Karpas-422 (cell line): Measurements from ENCODE around the gene KRT14. TPM values are rescaled to one million over a fixed set of nuclear protein-coding genes. Genes with fewer than 3 reads are reported as not detected.
"Not testable (repeated sequence)": the region's sequence is repeated elsewhere in the genome, so short reads cannot be mapped to it uniquely, and the experiment has no call there.

Experiments
- DNase-seq: peaks from one replicate; pipeline ENCODE4 v3.0.0-alpha.2; 2015
- H2AFZ ChIP-seq: fragments of 200-600 bp; sonication (generic); 2 replicates; pipeline ENCODE4 v1.6.1; 2014; ENCODE audit warnings: antibody characterized with exemption, low read length, mixed read lengths
- H3K27ac ChIP-seq: fragments of 200-600 bp; sonication (generic); 2 replicates; pipeline ENCODE4 v1.5.1; 2014; ENCODE audit warnings: mild to moderate bottlenecking, low read length, moderate library complexity
- H3K27me3 ChIP-seq: fragments of 200-600 bp; sonication (generic); 2 replicates; pipeline ENCODE4 v1.6.1; 2014; ENCODE audit warnings: low read length, mixed read lengths
- H3K36me3 ChIP-seq: fragments of 200-600 bp; sonication (generic); 2 replicates; pipeline ENCODE4 v1.6.1; 2014; ENCODE audit warnings: low read length, mixed read lengths; ENCODE audit not compliant: insufficient read depth
- H3K4me1 ChIP-seq: fragments of 200-600 bp; sonication (generic); 2 replicates; pipeline ENCODE4 v1.6.1; 2014; ENCODE audit warnings: mild to moderate bottlenecking, low read length, mixed read lengths
- H3K4me2 ChIP-seq: fragments of 200-600 bp; sonication (generic); 2 replicates; pipeline ENCODE4 v1.6.1; 2014; ENCODE audit warnings: low read length, low read depth, mild to moderate bottlenecking; ENCODE audit not compliant: poor library complexity, severe bottlenecking
- H3K4me3 ChIP-seq: fragments of 200-600 bp; sonication (generic); 2 replicates; pipeline ENCODE4 v1.5.1; 2014; ENCODE audit warnings: mild to moderate bottlenecking, antibody characterized with exemption, low read length, mixed read lengths
- H3K79me2 ChIP-seq: fragments of 200-600 bp; sonication (generic); 2 replicates; pipeline ENCODE4 v1.6.1; 2014; ENCODE audit warnings: mild to moderate bottlenecking, low read length, mixed read lengths
- H3K9ac ChIP-seq: fragments of 200-600 bp; sonication (generic); 2 replicates; pipeline ENCODE4 v1.6.0; 2014; ENCODE audit warnings: low read length
- H3K9me2 ChIP-seq: fragments of 200-600 bp; sonication (generic), shearing (Covaris generic); replicated peaks from 2 replicates; pipeline ENCODE4 v1.6.0; 2014; ENCODE audit warnings: mild to moderate bottlenecking, low read length, moderate library complexity; ENCODE audit not compliant: insufficient read depth
- H3K9me3 ChIP-seq: fragments of 300-700, 200-600 bp; sonication (generic); 2 replicates; pipeline ENCODE4 v1.6.1; 2014; ENCODE audit warnings: low read length, mixed read lengths
- H4K20me1 ChIP-seq: fragments of 200-600 bp; sonication (generic); 2 replicates; pipeline ENCODE4 v1.6.1; 2014; ENCODE audit warnings: mild to moderate bottlenecking, antibody characterized with exemption, low read length, low read depth; ENCODE audit not compliant: insufficient read depth
- total RNA-seq: library from RNA; depleted of rRNA; stranded (reverse); fragments of >200 nt; shearing (Covaris generic); gene quantifications from 2 replicates; pipeline ENCODE4 v1.2.3, GENCODE V29; 2014; ENCODE audit warnings: low replicate concordance

Gene KRT14
- total RNA-seq, 1 experiment from 2014 or later, result not detected

GRCh38 chr17:41578971-41579370 is 7.7 kb downstream of the KRT14 start:
- no peaks in the 10 kb centered on the region for H3K79me2 ChIP-seq
- H3K9me2 ChIP-seq, result no peaks in the 10 kb centered on the region
- no peaks in the 10 kb centered on the region for H4K20me1 ChIP-seq
- DNase-seq, result no peak
- no peak overlapping the region for H3K4me3 ChIP-seq
- H3K27me3 ChIP-seq, result no peaks in the 10 kb centered on the region
- H3K27ac ChIP-seq, result no peak overlapping the region
- no peaks in the 10 kb centered on the region for H3K9me3 ChIP-seq
- no peak overlapping the region for H3K9ac ChIP-seq
- no peak overlapping the region for H2AFZ ChIP-seq
- no peaks in the 10 kb centered on the region for H3K36me3 ChIP-seq
- H3K4me1 ChIP-seq, result no peaks in the 10 kb centered on the region
- H3K4me2 ChIP-seq, result no peak overlapping the region

DNA sequence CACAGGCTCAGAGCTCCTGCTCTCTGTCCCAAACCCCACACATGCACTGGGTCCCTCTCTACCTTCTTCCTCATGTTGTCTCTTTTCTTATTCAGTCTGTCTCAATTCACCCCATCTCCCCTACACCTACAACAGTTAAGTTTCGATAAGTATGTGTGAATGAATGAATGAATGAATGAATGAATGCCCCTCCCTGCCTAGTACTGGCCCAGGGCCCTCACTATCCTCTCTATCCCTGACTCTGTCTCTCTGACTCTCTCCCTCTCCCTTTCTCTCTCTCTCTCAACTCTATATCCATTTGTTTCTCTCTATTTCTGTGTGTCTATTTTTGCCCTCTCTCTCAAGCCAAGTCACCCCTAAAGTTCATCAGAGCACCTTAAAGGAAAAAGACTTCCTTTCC is 8.2 kb downstream of the KRT14 start:
- H3K9me2 ChIP-seq, result no peaks in the 10 kb centered on the region
- no peaks in the 10 kb centered on the region for H3K27me3 ChIP-seq
- no peaks in the 10 kb centered on the region for H3K4me1 ChIP-seq
- H3K79me2 ChIP-seq, result no peaks in the 10 kb centered on the region
- no peak overlapping the region for H3K27ac ChIP-seq
- H2AFZ ChIP-seq, result no peak overlapping the region
- H3K36me3 ChIP-seq, result no peaks in the 10 kb centered on the region
- no peaks in the 10 kb centered on the region for H3K9me3 ChIP-seq
- no peak overlapping the region for H3K9ac ChIP-seq
- H3K4me2 ChIP-seq, result no peak overlapping the region
- H3K4me3 ChIP-seq, result no peak overlapping the region
- DNase-seq, result no peak
- H4K20me1 ChIP-seq, result no peaks in the 10 kb centered on the region

DNA sequence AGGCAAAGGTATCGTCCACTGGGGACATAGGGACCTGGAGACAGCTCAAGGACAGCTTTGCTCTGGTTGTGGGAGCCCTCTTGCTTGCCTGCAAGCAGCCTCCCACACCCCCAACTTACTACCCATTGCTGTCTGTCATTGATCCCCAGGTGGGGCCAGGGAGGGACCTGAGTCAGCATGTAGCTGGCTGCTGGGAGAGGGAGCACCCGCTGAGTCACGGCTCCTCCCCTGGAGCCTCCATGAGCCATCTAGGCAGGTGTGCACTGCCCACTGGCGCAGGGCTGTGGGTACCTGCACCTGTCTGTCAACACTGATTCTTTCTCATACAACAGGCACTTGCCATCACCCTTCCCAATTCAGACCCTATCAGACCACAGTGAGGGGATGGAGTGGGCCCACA is 10.0 kb downstream of the KRT14 start:
- H3K36me3 ChIP-seq, H3K4me2 ChIP-seq, H3K79me2 ChIP-seq, DNase-seq, H3K27me3 ChIP-seq, H3K9me3 ChIP-seq, H3K4me1 ChIP-seq, H3K9me2 ChIP-seq, H3K4me3 ChIP-seq, H3K9ac ChIP-seq, H2AFZ ChIP-seq, H4K20me1 ChIP-seq, H3K27ac ChIP-seq: not testable (repeated sequence)

DNA sequence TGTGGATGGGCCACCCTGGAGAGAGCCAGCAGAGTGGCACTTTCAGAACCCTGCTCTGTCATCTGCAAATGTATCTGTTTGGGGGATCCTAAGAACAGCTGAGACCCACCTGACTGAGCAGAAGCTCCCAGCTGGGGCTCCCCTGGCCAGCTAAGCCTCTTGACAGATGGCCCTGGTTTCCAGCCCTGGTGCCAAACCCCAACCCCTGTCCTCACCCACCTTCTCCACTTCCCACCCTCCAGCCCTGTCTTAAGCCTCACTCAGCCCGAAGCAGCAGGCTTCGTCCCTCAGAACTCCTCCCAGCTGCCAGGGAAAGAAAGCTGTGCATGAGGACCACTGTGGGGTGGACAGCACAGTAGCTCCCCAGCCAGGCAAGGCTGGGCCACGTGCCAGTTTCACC is 11.4 kb downstream of the KRT14 start:
- Histone ChIP-seq H3K79me2 (no peaks in the 10 kb centered on the region), H2AFZ (no peak overlapping the region), H3K9me3 (no peaks in the 10 kb centered on the region), H3K36me3 (no peaks in the 10 kb centered on the region), H3K4me3 (no peak overlapping the region), H3K4me1 (no peaks in the 10 kb centered on the region), H3K27ac (no peak overlapping the region), H4K20me1 (no peaks in the 10 kb centered on the region), H3K9ac (no peak overlapping the region), H3K4me2 (no peak overlapping the region), H3K9me2 (no peaks in the 10 kb centered on the region), H3K27me3 (no peaks in the 10 kb centered on the region)
- no peak for DNase-seq

DNA sequence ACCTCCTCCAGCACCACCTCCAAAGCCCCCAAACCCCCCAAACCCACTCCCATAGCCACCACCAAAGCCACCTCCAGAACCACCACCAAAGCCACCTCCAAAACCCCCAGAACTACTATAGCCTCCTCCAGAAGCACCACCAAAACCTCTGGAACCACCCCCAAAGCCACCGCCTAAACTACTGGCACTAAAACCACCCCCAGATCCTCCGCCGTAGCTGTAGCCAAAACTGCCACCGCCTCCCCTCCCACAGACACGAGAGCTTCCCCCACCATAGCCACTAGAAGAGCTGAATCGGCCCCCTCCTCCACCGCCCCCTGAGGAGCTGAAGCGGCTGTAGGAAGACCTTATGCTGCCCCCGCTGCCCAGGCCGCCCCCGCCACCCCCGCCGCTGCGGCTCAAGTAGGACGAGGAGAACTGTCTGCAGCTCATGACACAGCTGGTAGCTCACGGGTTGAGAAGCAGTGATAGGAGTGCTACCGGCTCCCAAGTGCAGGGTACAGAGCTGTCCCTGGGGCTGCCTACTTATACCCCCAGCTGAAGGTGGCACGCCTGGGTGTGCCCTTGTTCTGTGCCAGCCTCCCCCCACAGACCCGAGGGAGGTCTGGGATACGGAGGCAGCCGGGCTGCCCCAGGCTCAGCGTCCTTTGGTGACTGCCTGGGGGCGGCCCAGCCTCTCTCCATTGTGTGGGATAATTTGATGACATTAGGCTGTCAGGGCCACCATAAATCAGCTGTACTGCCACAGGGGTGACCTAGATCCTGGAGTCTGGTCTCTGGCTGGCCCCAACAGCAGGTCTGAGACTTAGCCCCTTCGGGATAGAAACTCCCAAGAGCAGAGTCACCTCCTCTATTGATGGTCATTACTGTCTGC is 14.9 kb downstream of the KRT14 start, which contains the start of gene KRT9:
TSS of gene KRT9 (minus strand) at position 499 of the 874 bp plus-strand sequence. CDS start at position 432, 67 bp downstream.
- Histone ChIP-seq H3K4me1 (no peaks in the 10 kb centered on the region), H3K9ac (no peak within 1 kb of the TSS), H3K79me2 (no peaks in the 10 kb centered on the region), H3K27me3 (no peaks in the 10 kb centered on the region), H3K27ac (no peak within 1 kb of the TSS), H2AFZ (no peak within 1 kb of the TSS), H3K9me3 (no peaks in the 10 kb centered on the region), H3K36me3 (no peaks in the 10 kb centered on the region), H3K4me2 (no peak within 1 kb of the TSS), H3K4me3 (no peak within 1 kb of the TSS), H3K9me2 (no peaks in the 10 kb centered on the region), H4K20me1 (no peaks in the 10 kb centered on the region)
- DNase-seq, result no peak

GRCh38 chr17:41567317-41567716 is 19.4 kb downstream of the KRT14 start:
- no peaks in the 10 kb centered on the region for H3K9me3 ChIP-seq
- DNase-seq, result peak; percentile 64
- H3K4me2 ChIP-seq, result no peak overlapping the region
- H3K9ac ChIP-seq, result no peak overlapping the region
- no peaks in the 10 kb centered on the region for H3K79me2 ChIP-seq
- no peaks in the 10 kb centered on the region for H3K9me2 ChIP-seq
- H2AFZ ChIP-seq, result no peak overlapping the region; the same call in 1 of the 2 replicates
- H3K4me1 ChIP-seq, result no peaks in the 10 kb centered on the region
- no peaks in the 10 kb centered on the region for H3K27me3 ChIP-seq
- no peak overlapping the region for H3K27ac ChIP-seq
- no peak overlapping the region for H3K4me3 ChIP-seq
- no peaks in the 10 kb centered on the region for H3K36me3 ChIP-seq
- no peaks in the 10 kb centered on the region for H4K20me1 ChIP-seq

DNA sequence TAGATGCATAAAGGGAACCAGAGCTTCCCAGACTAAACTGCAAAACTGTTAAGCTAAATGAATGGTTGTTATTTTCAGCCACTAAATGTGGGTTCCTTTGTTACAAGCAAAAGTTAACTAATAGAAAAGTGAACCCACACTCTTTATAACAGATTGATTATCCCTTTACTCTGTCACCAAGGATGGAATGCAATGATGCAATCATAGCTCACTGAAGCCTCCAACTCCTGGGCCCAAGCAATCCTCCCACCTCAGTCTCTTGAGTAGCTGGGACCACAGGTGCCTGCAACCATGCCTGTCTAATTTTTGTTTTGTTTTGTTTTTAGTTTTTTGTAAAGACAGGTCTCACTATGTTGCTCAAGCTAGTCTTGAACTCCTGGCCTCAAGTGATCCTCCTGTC is 21.4 kb downstream of the KRT14 start:
- Histone ChIP-seq H3K27me3 (no peaks in the 10 kb centered on the region), H3K36me3 (no peaks in the 10 kb centered on the region), H3K4me3 (no peak overlapping the region), H3K27ac (no peak overlapping the region), H3K4me1 (no peaks in the 10 kb centered on the region), H3K79me2 (no peaks in the 10 kb centered on the region), H3K9ac (no peak overlapping the region), H2AFZ (no peak overlapping the region), H3K9me2 (no peaks in the 10 kb centered on the region), H4K20me1 (no peaks in the 10 kb centered on the region), H3K9me3 (no peaks in the 10 kb centered on the region), H3K4me2 (no peak overlapping the region)
- DNase-seq, result no peak

DNA sequence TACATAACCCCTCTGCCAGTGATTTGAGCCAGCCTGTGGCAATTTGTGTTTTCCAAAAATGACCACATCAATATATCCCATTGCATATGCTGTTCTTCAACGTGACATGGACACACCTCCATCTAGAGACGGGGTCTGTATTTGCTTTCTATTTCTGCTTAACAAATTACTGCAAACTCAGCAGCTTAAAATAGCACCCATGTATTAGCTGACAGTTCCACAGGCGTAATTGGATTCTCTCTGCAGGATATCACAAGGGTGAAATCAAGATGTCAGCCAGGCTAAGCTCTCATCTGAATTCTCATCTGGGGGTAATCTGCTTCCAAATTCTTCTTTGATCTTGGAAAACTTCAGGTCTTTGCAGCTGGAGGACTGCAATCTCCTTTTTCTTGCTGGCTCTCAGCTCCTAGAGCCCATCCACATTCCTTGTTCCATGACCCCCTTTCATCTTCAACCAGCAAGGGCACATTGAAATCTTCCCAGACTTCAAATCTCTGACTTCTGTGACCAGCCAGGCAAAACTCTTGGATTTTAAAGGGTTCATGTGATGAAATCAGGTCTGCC is 23.0 kb downstream of the KRT14 start:
- no peak overlapping the region for H3K9ac ChIP-seq
- H3K4me3 ChIP-seq, result no peak overlapping the region
- no peaks in the 10 kb centered on the region for H3K36me3 ChIP-seq
- no peaks in the 10 kb centered on the region for H3K27me3 ChIP-seq
- no peaks in the 10 kb centered on the region for H3K9me2 ChIP-seq
- H3K4me2 ChIP-seq, result no peak overlapping the region
- H2AFZ ChIP-seq, result no peak overlapping the region
- H4K20me1 ChIP-seq, result no peaks in the 10 kb centered on the region
- H3K79me2 ChIP-seq, result no peaks in the 10 kb centered on the region
- no peak for DNase-seq
- H3K27ac ChIP-seq, result no peak overlapping the region
- no peaks in the 10 kb centered on the region for H3K9me3 ChIP-seq
- no peaks in the 10 kb centered on the region for H3K4me1 ChIP-seq
